NCI-H1105 treated with DMSO at 0.1 percent for 48 hours (cell line): Measurements from ENCODE around the gene RUNDC1.
A peak's percentile ranks its signal among the peaks of the same experiment; 100 is the strongest.
"Not testable (repeated sequence)": the region's sequence is repeated elsewhere in the genome, so short reads cannot be mapped to it uniquely, and the experiment has no call there.

ENCODE experiments used
- DNase-seq: peaks from one replicate; lab custom pipeline; 2025; lab: John Stamatoyannopoulos, UW

The RUNDC1 gene

DNA sequence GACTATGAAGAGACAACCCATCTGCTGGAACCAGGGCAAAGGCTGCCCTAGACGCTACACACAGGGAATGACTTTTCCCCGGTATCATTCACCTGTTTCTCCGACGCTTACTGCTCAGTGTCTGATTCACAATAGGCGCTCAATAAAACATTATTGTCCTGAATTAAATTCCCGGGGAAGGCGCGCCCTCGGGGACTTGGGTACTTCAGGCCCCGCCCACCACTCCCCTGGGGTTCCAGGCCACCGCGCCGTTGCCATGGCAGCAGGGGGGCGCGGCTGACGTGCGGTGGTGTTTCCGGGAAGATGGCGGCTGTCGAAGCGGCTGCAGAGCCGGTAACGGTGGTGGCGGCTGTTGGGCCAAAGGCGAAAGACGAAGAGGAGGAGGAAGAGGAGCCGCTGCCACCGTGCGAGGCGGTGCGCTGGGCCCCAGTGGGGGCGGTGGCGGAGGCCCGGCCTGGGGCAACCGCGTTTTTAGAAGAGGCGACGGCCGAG is at the start of gene RUNDC1:
Gene RUNDC1, plus strand, starts transcription at position 292 of the 492 bp plus-strand sequence. Its CDS starts 12 bp downstream, at position 304.
- peak; percentile 82 for DNase-seq

DNA sequence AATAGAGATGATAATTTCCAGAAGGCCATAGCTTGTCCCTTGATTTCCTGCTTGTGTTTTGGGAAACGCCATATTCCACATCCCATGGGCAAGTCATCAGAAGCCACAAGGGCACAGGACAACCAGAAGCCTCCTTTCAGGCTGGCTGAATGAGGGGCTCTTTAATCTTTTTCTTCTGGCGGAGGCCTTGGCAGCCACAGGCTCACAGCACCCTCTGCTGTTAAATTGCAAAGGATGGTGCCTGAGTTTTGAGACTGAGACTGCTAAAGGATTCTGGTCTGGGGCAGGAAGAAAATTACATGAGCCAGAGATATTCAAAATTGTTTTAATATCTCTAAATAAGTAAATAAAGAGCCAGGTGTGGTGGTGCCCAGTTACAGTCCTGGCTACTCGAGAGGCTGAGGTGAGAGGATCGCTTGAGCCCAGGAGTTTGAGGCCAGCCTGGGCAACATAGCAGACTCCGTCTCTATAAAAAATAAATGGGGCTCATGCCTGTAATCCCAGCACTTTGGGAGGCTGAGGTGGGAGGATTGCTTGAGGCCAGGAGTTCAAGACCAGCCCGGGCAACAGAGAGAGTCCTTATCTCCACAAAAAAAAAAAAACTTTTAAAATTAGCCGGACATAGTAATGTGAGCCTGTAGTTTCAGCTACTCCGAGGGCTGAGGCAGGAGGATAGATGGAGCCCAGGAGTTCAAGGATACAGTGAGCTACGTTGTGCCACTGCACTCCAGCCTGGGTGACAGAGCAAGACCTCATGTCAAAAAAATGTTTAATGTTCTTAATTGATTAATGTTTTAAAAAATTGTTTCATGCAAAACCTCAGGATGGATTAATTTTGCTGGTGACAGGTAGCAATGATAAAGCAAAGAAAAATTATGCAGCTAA is 42.4 kb upstream of the RUNDC1 start:
- peak; percentile 64 for DNase-seq

DNA sequence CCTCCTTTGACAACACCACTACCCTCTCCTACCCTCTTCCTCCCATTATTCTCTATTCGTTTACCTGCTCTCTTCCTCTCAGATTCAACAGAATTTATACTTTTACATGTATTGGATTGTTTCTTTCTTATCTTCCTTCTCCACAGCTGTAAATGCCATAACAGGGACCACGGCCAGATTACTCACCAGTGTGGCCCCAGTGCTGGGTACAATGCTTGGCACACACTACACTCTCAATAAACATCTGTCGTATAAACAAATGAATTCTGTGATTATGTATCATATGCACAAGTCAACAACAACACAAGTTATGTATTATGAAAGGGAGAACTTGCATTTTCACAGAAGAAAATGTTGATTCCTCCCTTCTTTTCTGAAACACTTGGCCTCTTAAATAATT is 36.2 kb upstream of the RUNDC1 start:
- DNase-seq, result no peak

DNA sequence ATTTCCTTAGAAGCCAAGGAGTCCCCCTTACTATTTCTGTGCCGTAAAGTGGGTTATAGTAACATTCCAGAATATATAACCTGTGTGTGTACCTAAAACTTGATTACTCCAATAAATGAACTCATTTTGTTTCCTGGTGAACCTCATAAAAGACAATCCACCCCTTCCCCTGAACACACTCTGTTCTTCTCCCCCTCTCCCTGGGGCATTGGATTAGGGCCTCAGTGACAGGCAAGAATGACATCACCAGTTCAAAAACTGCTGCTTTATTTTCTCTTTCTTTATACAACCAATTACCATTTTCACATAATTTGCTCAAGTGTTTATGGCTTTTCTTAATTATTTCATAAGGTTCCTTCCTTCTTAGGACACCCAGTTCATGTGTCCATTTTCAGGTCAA is 33.6 kb upstream of the RUNDC1 start:
- DNase-seq, result no peak

DNA sequence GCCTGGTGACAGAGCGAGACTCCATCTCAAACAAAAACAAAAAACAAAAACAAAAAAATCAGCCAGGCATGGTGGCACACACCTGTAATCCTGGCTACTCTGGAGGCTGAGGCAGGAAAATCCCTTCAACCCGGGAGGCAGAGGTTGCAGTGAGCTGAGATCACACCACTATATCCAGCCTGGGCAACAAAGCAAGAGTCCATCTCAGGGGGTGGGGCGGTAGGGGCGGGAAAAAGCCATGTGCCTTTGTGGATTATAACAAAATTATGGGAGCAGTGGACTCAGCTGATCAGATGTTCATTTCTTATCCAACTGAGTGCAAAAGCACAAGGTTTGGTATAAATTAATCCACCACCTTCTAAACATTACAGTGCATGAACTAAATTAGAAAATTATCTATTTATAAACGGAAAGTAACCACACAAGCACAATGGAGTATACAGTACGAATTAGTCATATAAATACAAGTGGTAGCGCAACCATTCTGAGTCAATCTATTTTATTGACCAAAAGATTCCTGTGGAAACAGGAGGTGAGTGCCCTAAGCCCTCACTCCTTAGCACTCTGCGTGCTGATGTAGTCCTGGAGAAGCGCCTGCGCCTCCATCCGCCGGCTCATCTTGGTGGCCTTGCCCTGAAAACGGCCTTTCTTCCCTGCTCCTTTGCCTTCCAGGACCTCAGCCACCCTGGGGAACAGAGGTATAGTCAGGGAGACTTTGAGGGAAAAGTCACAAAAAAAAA is 30.2 kb upstream of the RUNDC1 start:
- no peak for DNase-seq

DNA sequence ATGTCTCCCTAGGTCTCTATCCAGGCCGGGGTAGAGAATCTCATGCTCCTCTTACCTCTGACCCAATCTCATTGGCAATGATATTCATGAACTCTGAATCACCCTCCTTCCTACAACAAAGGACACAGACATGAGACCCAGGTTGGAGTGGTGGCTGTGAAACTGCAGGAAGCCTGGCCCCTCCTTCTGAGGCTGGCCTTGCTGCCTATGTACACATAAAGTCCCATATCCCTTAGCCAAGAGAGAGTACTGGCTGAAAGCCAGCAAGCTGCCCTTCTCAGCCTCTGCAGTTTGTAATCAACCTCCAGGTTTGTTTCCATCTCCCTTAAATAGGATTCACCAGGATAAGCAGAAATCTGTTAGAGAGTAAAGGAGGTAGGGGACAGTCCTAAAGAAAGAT is 26.7 kb upstream of the RUNDC1 start:
- no peak for DNase-seq

DNA sequence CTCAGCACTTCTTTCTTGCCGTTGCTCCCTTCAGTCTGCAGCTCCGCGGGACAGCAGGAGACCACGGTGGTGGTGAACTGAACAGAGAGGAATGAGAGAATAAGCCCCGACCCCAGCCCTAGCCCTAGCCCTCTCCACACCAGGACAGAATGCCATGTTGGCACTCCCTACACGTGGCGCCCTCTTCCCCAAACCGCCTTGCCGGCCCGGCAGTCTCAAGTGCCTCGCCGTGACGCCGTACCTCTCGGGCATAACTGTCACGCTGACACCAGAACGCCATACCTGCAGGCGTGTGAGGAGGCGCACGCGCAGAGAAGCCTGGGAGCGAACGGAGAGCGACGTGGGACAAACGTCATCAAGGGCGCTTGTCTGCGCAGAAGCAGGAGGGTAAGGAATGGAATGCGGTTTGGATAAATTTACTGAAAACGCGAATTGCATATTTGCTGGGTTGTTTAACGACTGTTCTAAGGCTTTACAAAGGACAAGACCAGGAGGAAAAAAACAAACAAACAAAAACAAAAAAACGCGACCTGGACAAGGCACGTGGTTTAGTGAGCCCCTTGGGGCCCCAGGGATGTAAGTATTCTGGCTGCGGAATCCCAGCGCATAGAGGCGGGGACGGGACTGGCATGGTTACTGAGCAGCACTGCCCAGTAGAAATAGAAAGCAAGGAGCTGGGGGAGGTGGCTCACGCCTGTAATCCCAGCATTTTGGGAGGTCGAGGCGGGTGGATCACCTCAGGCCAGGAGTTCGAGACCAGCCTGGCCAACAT is 16.0 kb upstream of the RUNDC1 start, which contains the start of gene AARSD1:
Gene AARSD1, minus strand, starts transcription at position 294 of the 772 bp plus-strand sequence. Its CDS starts 14 bp downstream, at position 280.
- peak; percentile 83 for DNase-seq

DNA sequence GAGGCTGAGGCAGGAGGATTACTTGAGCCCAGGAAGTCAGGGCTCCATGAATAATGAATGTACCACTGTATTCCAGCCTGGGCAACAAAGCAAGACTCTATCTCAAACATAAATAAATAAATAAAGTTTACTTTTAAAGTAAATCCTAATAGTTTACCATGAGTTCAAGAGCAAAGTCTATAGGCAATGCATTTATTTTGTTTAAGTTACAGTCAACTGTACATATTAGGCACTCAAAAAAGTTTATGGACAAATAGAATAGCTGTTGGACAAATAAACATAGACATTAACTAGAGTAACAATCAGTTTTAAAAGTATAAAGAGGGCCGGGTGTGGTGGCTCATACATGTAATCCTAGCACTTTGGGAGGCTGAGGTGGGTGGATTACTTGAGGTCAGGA is 12.4 kb upstream of the RUNDC1 start:
- DNase-seq, result no peak

DNA sequence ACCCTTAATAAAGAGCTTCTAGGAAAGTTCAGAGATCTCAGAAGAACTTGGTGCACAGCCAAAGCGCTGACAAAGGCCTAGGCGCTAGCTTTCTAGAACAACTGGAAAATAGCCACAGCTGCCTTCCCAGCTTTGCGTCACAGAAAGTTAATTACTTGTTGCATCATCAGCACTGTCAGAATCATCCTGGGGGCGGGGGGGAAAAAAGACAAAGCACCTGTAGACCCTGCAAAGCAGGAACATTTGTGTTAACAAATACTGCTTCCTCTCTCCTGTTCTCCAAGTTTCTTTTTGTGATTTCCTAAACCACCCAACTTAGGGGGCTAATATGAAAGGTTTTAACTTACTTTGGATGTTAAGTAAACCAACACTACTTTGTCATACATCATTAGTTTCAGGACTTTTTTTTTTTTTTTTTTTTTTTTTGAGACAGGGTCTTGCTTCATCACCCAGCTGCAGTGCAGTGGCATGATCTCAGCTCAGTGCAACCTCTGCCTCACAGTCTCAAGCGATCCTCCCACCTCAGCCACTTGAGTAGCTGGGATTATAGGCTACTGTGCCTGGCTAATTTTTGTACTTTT is 11.3 kb upstream of the RUNDC1 start:
- DNase-seq, result peak; percentile 1

DNA sequence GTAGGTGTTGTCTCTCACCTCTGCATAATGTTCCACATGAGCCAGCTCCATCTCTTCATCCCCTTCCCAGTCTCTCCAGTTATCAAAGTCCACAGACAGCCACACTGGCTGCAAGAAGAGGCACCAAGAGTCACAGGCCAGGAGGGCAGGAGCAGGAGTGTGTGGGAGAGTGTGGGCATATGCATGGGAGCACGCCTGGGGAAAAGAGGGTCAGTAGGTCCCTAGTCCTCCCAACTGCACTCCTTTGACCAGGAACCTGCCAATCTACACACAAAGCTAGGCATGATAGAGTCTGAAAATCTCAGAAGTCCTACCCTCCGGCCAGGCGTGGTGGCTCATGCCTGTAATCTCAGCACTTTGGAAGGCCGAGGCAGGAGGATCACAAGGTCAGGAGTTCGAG is 8.8 kb upstream of the RUNDC1 start:
- DNase-seq, result no peak

DNA sequence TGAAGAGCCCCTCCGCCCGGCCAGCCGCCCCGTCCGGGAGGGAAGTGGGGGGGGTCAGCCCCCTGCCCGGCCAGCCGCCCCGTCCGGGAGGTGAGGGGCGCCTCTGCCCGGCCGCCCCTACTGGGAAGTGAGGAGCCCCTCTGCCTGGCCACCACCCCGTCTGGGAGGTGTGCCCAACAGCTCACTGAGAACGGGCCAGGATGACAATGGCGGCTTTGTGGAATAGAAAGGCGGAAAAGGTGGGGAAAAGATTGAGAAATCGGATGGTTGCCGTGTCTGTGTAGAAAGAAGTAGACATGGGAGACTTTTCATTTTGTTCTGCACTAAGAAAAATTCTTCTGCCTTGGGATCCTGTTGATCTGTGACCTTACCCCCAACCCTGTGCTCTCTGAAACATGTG is 7.0 kb upstream of the RUNDC1 start:
- not testable (repeated sequence) for DNase-seq

DNA sequence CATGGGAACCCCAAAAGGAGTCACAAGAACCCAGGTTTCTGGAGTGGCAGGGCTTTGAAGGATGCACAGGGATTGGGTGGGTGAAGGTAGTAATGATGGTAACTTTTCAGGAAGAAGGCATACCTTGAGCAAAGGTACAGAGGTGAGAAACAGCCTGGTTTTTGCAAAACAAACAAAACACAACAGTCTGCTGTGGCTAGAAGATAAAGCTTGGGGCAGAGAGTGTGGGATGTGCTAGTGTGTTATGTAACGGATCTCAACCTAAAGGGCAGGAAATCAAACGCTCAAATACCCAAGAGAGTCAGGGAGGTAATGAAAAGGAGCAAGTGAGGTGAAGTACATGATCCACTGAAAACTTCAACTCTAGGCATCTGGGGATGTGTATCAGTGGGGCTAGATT is 5.1 kb upstream of the RUNDC1 start:
- no peak for DNase-seq

DNA sequence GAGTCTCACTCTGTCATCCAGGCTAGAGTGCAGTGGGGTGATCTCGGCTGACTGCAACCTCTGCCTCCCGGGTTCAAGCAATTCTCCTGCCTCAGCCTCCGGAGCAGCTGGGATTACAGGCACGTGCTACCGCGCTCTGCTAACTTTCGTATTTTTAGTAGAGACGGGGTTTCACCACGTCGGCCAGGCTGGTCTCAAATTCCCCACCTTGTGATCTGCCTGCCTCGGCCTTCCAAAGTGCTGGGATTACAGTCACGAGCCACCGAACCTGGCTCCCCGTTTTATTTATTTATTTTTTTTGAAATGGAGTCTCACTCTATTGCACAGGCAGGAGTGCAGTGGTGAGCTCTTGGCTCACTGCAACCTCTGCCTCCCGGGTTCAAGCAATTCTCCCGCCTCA is 4.7 kb upstream of the RUNDC1 start:
- DNase-seq, result not testable (repeated sequence)

DNA sequence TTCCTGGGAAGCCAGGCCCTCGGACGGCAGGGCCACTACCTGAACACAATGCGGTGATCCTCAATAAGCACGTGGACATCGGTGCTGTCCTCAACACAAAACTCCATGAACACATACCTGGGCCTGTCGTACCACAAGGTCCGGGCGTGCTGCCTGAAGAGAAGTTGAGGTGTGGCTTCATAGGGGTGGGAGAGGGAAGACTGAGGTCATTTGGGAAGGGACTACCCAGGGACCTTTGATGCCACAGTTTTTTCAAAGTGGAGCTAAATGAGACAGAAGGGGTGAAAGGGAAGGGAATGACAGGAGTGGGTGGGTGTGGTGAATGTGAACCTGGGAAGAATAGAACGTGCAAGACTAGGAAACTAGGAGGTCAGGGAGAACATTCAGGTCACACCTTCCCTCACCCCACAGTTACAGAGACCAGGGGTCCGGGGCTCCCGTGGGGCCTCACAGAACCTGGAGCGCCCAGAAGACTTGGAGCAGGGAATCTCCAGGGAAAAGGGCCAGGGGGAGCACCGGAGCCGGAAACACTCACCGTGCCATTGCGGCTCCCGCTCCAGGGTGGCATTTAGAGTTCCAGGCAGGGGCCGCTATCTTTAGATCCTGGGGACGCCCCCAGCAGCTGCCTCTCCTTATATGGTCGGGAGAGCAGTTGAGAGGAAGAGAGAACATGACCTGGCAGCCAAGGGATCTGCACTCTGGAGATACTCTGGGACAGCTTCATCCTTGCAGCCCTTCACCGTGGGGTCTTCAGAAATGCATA is 673 bp upstream of the RUNDC1 start, which contains the start of gene PTGES3L:
Gene PTGES3L, minus strand, starts transcription at position 570 of the 763 bp plus-strand sequence. Its CDS starts 27 bp downstream, at position 543.
- DNase-seq, result peak; percentile 65

DNA sequence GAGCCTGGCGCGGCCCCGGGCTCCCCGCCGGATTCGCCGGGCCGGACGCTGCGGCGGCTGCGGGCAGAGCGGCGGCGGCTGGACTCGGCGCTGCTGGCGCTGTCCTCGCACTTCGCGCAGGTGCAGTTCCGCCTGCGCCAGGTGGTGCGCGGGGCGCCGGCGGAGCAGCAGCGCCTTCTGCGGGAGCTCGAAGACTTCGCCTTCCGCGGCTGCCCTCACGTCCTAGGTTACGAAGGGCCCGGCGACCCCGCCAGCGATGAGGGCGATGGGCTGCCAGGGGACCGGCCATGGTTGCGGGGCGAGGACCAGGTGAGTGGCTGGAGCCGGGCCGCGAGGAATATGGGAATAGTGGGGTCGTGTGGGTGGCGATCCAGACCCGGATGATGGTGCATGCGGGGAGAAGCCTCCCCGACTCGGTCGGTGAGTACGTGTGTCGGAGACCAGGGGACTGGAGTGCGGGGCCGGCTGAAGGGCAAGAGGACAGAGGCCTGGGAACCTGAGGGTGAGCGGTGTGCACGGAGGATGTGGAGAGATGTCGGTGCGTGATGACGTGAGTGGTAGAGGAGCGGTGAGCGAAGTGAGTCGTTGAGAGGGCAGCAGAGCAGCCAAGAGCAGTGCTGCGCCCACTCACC is 517 bp downstream of the RUNDC1 start:
- DNase-seq, result peak; percentile 45

DNA sequence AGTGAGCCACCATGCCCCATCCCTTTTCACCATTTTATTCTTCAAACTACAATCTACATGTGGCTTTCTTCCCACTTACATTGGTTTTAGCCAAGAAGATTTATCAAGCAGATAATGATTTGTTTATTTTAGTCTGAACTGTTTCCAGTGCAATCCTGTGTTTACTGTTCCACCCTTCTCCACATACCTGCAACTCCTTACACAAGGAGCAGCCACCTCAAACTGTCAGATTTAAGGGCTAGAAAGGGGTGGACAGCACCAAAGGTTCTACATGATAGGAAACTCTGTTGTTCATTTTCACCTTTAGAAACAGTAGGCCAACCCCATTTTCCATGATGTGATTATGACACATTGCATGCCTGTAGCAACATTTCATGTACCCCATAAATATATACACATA is 1.9 kb downstream of the RUNDC1 start:
- DNase-seq, result no peak

DNA sequence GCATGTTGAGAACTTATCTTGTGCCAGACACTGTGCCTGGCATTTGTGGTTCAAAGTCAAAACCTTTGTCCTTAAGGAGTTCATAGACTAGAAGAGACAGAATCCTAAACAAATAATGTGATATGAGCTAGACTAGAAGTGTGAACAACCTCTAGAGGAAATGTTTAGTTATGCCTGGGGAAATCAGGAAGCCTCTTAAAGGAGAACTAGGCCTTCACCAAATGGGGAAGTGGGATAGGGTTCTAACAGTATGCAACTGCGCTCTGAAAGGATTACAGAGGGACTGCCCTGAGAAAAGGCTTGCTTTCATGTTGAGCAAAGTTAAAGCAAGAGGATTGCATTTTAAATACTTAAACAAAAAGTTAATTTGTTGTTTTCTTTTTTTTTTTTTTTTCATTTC is 4.9 kb downstream of the RUNDC1 start:
- no peak for DNase-seq

DNA sequence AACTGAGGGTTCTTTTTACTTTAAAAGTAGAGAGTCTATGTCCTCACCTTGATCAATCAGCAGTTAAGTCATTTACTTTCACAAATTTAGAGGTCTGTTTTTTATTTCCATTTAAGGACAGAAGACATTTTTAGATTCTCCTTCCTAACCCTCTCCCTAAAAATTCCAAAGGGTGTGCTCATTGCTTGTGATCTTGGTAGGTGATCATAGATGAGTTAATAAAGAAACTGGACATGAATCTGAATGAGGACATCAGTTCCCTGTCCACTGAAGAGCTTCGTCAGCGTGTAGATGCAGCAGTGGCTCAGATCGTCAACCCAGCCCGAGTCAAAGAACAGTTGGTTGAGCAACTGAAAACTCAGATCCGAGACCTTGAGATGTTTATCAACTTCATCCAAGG is 8.8 kb downstream of the RUNDC1 start:
- DNase-seq, result no peak

DNA sequence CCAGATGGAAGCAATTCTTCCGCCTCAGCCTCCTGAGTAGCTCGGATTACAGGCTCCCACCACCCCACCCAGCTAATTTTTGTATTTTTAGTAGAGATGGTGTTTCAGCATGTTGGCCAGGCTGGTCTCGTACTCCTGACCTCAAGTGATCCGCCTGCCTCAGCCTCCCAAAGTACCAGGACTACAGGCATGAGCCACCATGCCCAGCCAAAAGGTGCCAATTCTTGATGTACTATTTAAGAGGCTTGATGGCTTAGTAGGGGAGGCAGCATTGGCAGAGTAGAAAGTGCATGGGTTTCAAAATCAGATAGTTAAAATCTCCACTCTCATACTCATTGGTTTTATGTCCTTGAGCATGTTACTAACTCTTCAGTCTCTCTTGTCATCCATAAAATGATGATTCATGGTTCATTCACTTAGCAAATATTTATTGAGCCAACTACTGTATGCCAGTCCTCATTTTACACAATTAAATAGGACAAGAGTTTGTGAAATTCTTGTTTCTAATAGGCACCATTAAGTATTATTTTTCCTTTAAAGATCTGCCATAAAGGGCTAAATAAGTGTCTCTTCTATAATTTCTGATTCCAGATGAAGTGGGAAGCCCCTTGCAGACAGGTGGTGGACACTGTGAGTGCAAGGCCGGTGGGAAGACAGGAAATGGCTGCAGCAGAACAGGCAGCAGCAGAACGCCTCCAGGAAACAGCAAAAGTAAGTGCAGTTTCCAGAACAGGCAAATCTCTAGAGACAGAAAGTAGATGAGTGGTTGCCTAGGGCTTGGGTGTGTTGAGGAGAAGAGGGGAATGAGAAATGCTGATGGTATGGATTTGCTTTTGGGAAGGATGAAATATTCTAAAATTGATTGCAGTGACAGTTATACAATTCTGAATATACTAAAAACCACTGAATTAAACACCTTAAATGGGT is 9.6 kb downstream of the RUNDC1 start:
- DNase-seq, result no peak
